Stimulated activated naive CD8-positive, alpha-beta T cell treated with anti-CD3 and anti-CD28 coated beads, Interleukin-15, Interleukin-2, amounts not matched to agents 100 ng/mL and 50 ng/mL, for 24 hours (primary cell): ENCODE measurements around the gene POLR2H.

Source experiments
- H3K27ac Mint-ChIP-seq: one replicate; pipeline ENCODE4 v1.8.0; 2021; ENCODE audit warnings: mild to moderate bottlenecking, mixed read lengths
- H3K27me3 Mint-ChIP-seq: one replicate; pipeline ENCODE4 v1.8.0; 2021; ENCODE audit warnings: mixed read lengths
- H3K36me3 Mint-ChIP-seq: one replicate; pipeline ENCODE4 v1.8.0; 2021; ENCODE audit warnings: low read depth, mixed read lengths
- H3K4me1 Mint-ChIP-seq: one replicate; pipeline ENCODE4 v1.8.0; 2021; ENCODE audit warnings: low read depth, mixed read lengths
- H3K4me3 Mint-ChIP-seq: one replicate; pipeline ENCODE4 v1.8.0; 2021; ENCODE audit warnings: mild to moderate bottlenecking, mixed read lengths
- H3K9me3 Mint-ChIP-seq: one replicate; pipeline ENCODE4 v1.8.0; 2021; ENCODE audit warnings: mixed read lengths

Gene POLR2H

DNA sequence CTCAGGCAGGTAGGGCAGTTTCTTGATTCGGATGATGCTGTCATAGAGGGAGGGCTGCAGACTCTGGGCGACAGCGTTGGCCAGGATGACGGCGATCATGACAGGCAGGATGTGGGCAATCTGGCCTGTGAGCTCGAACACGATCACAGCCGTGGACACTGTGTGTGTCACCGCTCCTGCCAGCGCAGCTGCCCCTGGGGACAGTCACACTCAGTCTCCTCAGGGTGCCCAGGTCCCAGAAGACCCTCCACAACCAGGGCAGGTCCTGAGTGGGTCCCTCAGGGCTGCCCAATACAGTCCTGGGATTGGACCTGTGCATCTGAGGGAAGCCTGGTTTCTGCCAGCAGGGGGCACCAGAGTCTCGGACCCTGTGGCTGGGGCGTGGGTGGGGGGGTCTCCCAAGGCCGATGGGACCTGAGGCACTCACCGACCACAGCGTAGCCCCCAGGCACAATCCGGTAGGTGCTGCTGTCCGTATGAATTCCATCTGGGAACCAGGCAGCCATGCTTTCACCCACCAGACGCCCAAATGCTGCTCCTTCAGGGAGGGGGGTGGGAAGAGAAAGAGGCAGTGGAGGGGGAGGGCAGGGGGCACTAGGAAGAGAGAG, 7.3 kb upstream of the POLR2H start:
- Mint-ChIP-seq H3K36me3 (peaks cover 6% of the 10 kb centered on the region), H3K27ac (no peak overlapping the region), H3K4me1 (no peaks in the 10 kb centered on the region), H3K27me3 (no peaks in the 10 kb centered on the region), H3K4me3 (no peak overlapping the region), H3K9me3 (no peaks in the 10 kb centered on the region)

DNA sequence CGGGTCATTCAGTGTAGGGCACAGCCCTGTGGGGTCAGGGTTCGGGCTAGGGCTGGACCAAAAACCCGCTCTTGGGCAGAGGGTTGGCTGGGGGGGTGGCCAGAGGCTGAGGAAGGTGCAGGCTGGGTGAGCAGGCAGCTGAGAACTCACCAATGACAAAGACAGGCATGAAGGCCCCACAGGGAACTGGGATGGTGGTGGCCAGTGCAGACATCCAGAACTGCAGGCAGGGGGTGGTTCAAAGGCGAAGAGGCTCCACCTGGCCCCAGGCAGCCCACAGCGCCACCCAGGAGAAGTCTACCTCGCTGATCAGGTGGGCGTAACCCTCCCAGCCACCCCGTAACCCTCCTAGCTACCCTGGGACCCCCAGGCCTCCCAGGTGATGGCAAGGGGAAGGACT, 6.8 kb upstream of the POLR2H start:
- H3K4me3 Mint-ChIP-seq: no peak overlapping the region
- H3K27me3 Mint-ChIP-seq: no peaks in the 10 kb centered on the region
- no peaks in the 10 kb centered on the region for H3K9me3 Mint-ChIP-seq
- no peak overlapping the region for H3K27ac Mint-ChIP-seq
- H3K36me3 Mint-ChIP-seq: peaks cover 6% of the 10 kb centered on the region
- no peaks in the 10 kb centered on the region for H3K4me1 Mint-ChIP-seq

DNA sequence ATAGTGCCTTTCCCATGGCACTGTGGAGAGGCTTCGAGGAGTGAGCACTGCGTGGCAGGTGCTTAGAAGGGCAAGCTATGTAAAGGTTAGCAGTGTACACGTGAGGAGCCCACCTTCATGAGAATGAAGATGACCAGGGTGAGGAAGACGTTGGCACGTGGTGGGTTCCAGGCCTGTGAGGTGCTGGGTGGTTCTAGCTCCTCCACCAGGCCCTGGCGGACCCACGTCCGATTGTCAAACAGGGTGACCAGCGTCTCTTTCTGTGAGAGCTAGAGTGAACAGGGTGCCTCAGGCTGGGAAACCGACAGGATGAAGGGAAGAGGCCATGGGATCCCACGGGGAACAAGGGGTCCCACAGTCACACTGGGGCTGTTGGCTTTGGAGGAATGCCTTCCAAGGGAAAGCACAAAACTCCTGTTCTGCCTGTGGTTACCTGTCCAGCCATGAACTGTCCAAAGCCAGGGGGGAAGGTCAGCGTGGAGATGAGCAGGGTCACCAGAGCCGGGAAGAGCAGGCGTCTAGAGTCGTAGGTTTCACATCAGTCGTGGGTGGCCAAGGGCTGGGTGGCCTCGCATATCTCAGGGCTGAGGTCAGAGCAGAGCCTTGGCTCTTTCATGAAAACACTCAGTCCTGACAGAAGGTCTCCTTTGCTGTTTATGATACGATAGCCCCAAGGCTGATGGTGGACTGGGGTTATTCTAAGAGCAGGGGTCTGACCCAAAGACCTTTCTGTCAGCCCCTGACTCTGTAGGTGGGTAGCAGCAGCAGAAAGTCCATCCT, 6.1 kb upstream of the POLR2H start:
- H3K4me1 Mint-ChIP-seq: peaks cover 6% of the 10 kb centered on the region
- H3K27ac Mint-ChIP-seq: no peak overlapping the region
- no peak overlapping the region for H3K4me3 Mint-ChIP-seq
- no peaks in the 10 kb centered on the region for H3K9me3 Mint-ChIP-seq
- no peaks in the 10 kb centered on the region for H3K27me3 Mint-ChIP-seq
- H3K36me3 Mint-ChIP-seq: peaks cover 6% of the 10 kb centered on the region

DNA sequence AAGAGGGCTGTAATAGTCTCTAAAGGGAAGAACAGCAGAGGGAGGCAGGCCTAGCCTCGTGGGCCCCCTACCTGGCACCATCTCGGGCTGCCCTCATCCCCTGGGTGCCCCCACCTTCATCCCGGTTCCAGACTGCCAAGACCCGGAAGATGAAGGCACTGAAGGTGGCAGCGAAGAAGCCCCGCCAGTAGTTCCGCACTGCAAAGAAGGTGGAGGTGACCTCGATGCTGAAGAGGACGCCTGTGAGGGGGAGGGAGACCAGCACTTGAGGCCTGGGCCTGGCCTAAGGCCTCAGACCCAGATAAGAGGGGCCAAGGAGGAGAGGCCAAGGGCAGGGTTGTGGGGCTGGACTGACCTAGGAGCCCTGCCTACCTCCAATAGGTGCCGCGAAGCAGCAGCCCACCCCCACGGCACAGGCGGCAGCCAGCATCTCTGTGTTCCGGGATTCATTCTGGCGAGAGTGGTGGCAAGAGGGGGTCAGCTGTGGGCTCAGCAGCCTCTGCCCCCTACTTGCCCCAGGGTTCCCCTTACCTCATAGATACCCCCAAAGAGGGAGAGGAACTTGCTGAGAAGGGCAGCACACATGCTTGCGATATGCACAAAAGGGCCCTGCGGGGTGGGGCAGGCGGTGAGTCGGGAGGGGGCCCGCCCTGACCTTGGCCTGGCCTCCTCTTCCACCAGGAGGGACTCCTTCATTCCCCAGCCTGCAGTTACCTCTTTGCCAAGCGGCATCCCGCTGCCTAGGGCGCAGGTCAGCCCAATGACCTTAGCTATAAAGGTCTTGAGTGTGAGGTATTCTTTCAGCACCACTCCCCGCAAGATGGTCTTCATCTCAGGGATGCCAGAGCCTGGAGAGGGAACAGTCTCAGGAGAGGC, 4.0 kb upstream of the POLR2H start:
- peaks cover 12% of the 10 kb centered on the region for H3K4me1 Mint-ChIP-seq
- H3K9me3 Mint-ChIP-seq: no peaks in the 10 kb centered on the region
- H3K27me3 Mint-ChIP-seq: no peaks in the 10 kb centered on the region
- peaks cover 6% of the 10 kb centered on the region for H3K36me3 Mint-ChIP-seq
- no peak overlapping the region for H3K4me3 Mint-ChIP-seq
- H3K27ac Mint-ChIP-seq: no peak overlapping the region

DNA sequence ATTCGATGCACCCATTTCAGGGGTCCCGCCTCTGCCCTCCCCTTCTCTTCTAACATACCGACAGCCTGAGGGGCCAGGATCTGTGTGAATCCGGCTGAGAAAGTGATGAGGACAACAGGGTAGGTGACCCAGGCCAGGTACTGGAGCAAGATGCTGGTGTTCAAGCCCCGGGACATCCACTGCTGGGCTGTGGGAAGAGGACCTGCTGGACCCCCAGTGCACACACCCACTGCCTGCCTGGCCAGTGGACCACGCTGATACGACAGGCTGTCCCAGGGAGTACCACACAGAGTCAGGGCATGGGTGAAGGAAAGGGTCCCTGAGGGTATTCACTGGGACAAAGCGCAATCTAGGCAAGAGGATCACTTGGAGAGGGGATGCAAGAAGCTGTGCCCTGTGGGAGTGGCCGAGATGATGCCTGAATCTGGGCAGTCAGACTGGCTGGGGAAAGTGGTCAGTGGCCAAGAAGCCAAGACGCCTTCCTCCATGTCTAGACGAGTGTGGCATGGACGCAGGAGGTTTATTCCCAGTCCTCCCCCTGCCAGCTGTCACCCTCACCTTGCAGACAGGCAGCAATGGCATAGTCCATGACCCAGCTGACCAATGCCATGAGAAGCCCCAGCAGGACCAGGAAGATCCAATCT, 3.3 kb upstream of the POLR2H start:
- H3K27me3 Mint-ChIP-seq: no peaks in the 10 kb centered on the region
- peaks cover 13% of the 10 kb centered on the region for H3K4me1 Mint-ChIP-seq
- peaks cover 7% of the 10 kb centered on the region for H3K36me3 Mint-ChIP-seq
- no peaks in the 10 kb centered on the region for H3K9me3 Mint-ChIP-seq
- no peak overlapping the region for H3K27ac Mint-ChIP-seq
- no peak overlapping the region for H3K4me3 Mint-ChIP-seq

DNA sequence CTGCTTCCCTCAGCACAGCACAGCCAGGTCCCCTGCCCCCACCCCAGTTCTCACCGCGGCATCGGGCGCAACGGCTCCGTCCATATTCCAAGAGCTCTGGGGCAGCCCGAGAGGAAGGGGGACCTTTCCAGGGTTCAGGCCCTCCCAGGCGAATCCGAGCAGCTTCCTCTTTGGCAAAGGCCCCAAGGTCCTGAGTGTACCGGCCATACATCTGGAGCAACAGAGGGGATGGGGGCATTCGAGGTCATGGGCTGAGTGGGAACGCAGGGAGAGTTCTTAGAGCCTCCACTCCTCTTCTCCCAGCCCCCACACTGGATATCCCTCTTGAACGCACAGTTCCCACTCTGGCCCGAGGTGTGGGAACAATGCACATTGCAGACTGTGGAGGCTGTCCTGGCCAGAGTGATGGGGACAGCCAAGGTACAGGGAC, 2.6 kb upstream of the POLR2H start:
- Mint-ChIP-seq H3K4me1 (peaks cover 19% of the 10 kb centered on the region), H3K36me3 (peaks cover 13% of the 10 kb centered on the region), H3K27ac (no peak overlapping the region), H3K4me3 (no peak overlapping the region), H3K27me3 (no peaks in the 10 kb centered on the region), H3K9me3 (no peaks in the 10 kb centered on the region)

DNA sequence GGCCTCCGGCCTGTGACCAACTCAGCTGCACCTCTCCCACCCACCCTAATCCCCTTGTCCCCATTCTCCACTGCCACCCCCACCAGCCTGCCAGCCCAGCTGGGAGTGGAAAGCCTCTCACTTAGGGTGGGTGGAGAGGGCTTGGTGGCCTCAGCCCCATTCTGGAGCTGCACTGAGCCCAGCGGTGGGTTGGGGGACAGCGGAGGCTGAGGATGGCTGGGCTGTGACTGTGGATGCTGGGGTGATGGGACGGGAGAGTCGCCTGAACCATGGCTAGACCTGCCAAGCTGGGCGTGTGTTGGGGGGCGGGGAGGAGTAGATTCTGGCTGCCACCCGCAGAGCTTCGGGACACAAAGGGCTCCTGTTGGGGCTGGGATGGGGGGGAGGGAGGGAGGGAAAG, 1.9 kb upstream of the POLR2H start:
- no peaks in the 10 kb centered on the region for H3K9me3 Mint-ChIP-seq
- no peak overlapping the region for H3K4me3 Mint-ChIP-seq
- peaks cover 25% of the 10 kb centered on the region for H3K4me1 Mint-ChIP-seq
- H3K27me3 Mint-ChIP-seq: no peaks in the 10 kb centered on the region
- no peak overlapping the region for H3K27ac Mint-ChIP-seq
- peaks cover 18% of the 10 kb centered on the region for H3K36me3 Mint-ChIP-seq

DNA sequence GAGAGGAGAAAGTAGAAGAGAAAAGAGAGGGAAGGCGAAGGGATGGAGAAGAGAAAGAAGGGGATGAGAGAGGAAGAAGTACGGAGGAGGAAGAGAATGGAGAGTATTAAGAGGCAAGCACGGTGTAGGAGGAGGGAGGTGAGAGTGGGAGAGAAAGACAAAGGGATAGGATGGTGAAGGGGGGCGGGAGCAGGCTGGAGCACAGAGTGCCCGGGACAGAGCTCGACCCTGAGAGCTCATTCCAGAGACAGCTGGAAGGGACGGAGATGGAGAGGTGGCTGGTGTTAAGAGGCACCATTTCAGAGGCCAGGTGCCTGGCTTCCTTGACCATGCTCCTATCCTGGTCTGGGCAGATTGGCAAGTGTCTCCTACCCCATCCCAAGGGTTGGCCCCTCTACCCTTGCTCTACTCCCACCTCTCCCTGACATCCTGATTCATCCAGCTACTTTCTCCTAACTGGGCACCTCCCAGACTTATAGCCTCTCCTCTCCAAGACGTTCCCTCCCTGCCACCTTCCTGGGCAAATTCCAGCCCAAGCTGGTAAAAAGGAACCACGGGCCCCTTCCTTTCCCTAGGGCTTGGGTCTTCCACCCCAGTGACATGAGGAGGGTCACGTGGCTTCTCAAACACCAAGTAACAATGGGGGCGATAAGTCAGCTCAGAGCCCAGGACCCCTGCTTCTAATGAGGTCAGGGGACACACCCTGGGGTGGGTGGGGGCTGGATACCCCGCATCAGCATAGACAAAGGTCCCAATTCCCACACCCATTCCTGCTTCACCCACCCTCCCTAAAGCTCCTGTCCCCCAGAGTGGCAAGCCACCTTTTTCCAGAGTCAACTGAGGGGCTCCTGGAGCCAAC, 1.2 kb upstream of the POLR2H start:
- peak overlapping the region; percentile 88 for H3K4me3 Mint-ChIP-seq
- H3K27me3 Mint-ChIP-seq: no peaks in the 10 kb centered on the region
- no peaks in the 10 kb centered on the region for H3K9me3 Mint-ChIP-seq
- H3K27ac Mint-ChIP-seq: peak overlapping the region; percentile 45
- H3K4me1 Mint-ChIP-seq: peaks cover 32% of the 10 kb centered on the region
- peaks cover 21% of the 10 kb centered on the region for H3K36me3 Mint-ChIP-seq

DNA sequence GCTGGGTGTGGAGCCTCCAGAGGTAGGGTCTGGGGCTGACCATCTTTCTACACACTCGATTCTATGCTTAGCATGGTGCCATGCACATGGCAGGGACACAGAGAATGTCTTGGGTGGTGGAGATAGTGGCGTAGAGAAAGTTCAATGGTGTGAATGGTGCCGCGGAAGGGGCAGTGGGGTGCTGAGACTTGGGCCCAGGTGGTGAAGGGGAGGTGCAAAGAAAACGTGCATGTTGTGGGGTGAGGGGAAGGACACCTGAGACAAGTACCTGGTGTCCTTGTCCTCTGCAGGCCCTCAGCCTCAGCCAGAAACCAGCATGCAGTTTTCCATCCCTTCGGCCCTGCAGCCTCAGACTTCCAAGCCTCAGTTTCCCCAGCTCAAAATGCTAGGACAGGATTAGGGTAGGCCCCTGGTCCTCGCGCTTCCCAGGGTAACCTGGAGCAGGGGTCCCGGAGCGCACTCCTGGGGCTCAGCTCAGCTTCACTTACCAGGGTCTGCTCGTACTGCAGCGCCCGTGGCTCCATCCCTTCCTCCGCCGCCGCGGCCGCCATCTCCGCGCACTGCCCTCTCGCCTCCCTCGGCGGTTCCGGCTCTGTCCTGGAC, 480 bp upstream of the POLR2H start:
- Mint-ChIP-seq H3K4me1 (peaks cover 35% of the 10 kb centered on the region), H3K27me3 (no peaks in the 10 kb centered on the region), H3K36me3 (peaks cover 23% of the 10 kb centered on the region), H3K27ac (peak overlapping the region; percentile 45), H3K9me3 (no peaks in the 10 kb centered on the region), H3K4me3 (peak overlapping the region; percentile 88)

DNA sequence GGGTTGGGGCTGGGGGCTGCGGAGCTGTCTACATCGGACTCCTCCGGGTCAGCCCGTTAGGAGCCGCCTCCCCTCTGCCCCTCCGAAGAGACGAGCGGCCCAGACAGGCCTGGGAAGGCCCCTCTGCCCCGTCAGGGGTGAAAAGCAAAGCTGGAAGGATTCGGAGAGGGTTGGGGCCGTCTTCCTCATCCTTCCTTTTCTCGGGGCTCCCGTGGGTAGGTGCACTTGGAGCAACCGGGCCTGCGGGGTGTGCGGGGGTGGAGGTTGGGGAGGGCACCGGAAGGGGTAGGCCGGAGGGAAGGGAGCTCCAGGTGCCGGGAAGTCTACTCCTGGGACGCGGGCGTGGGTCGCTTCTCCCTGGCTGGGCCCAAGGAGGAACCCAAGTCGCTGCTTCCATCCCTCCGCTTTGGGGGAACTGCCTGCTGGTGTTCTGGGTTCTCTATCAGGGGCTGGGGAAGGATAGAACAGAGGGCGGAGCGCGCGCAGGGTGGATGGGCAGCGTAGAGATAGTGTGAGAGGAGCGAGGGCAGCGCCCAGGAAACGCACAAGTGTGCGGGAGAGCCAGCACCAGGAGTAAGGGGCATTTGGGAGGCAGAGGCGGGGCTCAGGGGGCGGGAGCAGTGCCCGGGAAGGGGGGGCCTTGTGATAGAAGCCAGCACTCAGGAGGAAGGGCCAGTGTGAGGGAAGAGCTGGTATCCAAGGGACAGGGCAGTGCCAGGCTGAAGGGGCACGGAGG, 590 bp downstream of the POLR2H start:
- peaks cover 32% of the 10 kb centered on the region for H3K36me3 Mint-ChIP-seq
- peak overlapping the region; percentile 95 for H3K27ac Mint-ChIP-seq
- no peaks in the 10 kb centered on the region for H3K9me3 Mint-ChIP-seq
- H3K27me3 Mint-ChIP-seq: no peaks in the 10 kb centered on the region
- H3K4me1 Mint-ChIP-seq: peaks cover 42% of the 10 kb centered on the region
- peak overlapping the region; percentile 99 for H3K4me3 Mint-ChIP-seq

DNA sequence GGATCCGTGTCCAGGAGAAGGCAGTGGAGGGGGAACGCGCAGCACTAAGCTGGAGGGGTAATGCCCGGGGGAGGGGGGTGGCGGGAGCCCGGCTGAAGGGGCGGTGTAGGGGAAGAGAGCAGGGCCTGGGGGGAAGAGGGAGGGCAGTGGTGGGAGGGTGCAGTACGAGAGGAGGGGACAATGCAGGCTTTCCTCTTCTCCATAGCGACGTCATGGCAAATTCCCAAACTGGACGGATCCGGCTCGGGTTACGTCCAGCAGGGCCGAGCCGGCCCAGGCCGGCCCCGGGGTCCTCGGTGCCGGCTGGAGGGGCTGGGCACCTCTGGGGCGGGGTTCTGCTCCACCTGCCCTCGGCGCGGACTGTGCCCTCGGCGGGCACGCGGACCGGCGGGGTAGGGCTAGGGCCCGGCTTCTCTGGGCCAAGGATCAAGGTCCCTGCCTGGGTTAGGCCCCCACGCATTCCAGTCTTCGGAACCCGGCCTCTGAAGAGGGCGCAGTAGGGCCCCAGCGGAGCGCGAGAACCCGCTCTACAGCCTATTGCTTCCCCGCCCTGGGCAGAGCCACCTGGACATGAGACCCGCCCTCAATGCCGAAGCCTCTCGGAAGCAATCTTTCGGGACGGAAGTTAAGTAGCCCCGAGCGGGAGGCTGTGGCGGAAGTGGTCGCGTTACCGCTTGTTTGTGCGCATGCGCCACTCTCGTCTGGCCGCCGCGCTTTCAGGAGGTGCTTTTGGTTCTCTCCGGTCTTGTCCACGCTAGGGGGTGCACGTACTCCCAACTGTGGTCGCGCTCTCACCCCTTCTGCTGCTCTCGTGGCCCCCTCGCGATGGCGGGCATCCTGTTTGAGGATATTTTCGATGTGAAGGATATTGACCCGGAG, 1.4 kb downstream of the POLR2H start:
- peaks cover 42% of the 10 kb centered on the region for H3K4me1 Mint-ChIP-seq
- peaks cover 39% of the 10 kb centered on the region for H3K36me3 Mint-ChIP-seq
- peak overlapping the region; percentile 97 for H3K27ac Mint-ChIP-seq

DNA sequence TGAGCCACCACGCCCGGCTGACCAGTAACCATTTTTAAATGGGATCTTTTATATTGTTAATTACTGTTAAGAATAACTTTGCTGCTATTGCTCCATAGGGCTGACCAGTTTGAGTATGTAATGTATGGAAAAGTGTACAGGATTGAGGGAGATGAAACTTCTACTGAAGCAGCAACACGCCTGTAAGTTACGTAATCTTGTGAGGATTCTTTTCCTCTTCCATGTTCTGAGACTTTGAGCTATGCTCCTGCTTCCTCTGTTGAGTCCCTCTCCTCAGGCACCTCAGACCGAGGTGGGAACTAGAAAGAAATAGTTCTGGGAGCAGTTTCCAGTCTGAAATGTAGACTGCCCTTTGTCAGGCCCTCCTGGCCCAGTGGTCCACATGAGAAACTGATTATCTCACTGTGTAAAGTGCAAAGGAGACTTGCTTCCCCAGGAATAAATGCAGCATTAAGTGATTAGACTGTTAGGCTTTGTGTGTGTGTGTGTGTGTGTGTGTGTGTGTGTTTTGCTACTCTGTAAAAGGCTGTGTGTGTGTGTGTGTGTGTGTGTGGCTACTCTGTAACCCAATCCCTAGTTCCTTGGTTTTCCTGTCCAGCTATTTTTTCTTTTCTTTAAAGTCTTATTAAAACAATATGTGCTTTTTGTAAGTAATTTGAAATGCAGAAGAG, 5.2 kb downstream of the POLR2H start:
- H3K9me3 Mint-ChIP-seq: no peaks in the 10 kb centered on the region
- no peak overlapping the region for H3K27ac Mint-ChIP-seq
- no peaks in the 10 kb centered on the region for H3K27me3 Mint-ChIP-seq
- H3K36me3 Mint-ChIP-seq: peaks cover 60% of the 10 kb centered on the region
- no peak overlapping the region for H3K4me3 Mint-ChIP-seq
- peaks cover 30% of the 10 kb centered on the region for H3K4me1 Mint-ChIP-seq

More for the DNA sequence above, 1.4 kb downstream of the POLR2H start:
- H3K4me3 Mint-ChIP-seq: peak overlapping the region; percentile 99
- no peaks in the 10 kb centered on the region for H3K9me3 Mint-ChIP-seq
- H3K27me3 Mint-ChIP-seq: no peaks in the 10 kb centered on the region
